Activated T-helper 2 cell treated with anti-CD3 and anti-CD28 coated beads, Interferon-gamma antibody, Interleukin-2, Interleukin-4, amounts not matched to agents 10 μg/mL and 5 μg/mL and 100 μg/mL, durations not matched to agents 14 hours and 24 hours and 36 hours (primary cell): ENCODE results near the gene SLC38A3. TPM values are rescaled to one million over a fixed set of nuclear protein-coding genes. Genes with fewer than 3 reads are reported as not detected.

ENCODE experiments used
- DNase-seq: peaks from one replicate; pipeline ENCODE4 v3.0.0; 2021; ENCODE audit warnings: low spot score
- H3K27ac Mint-ChIP-seq: one replicate; pipeline ENCODE4 v1.8.0; 2021; ENCODE audit warnings: mixed read lengths
- H3K27me3 Mint-ChIP-seq: one replicate; pipeline ENCODE4 v1.8.0; 2021; ENCODE audit warnings: low read depth, mixed read lengths
- H3K36me3 Mint-ChIP-seq: one replicate; pipeline ENCODE4 v1.8.0; 2021; ENCODE audit warnings: low read depth, mixed read lengths
- H3K4me1 Mint-ChIP-seq: one replicate; pipeline ENCODE4 v1.8.0; 2021; ENCODE audit warnings: low read depth, mixed read lengths
- H3K4me3 Mint-ChIP-seq: one replicate; pipeline ENCODE4 v1.8.0; 2021; ENCODE audit warnings: low read depth, mild to moderate bottlenecking, moderate library complexity, mixed read lengths
- H3K9me3 Mint-ChIP-seq: one replicate; pipeline ENCODE4 v1.8.0; 2021; ENCODE audit warnings: mixed read lengths
- intact Hi-C: fragments of 100-400 bp; cut with micrococcal nuclease; formaldehyde crosslinking; loops from one replicate; pipeline ENCODE4 v1.15.1; 2023
- total RNA-seq: library from RNA; stranded (reverse); gene quantifications from 2 replicates; pipeline ENCODE4 v1.2.3, GENCODE V29; 2022

SLC38A3 gene
- total RNA-seq, 1 donor from 2014 or later: not detected

- H3K36me3 Mint-ChIP-seq: peaks cover 31% of the 10 kb centered on the region
- peak; percentile 78 for DNase-seq
- no peaks in the 10 kb centered on the region for H3K9me3 Mint-ChIP-seq
- peaks cover 61% of the 10 kb centered on the region for H3K4me1 Mint-ChIP-seq
- H3K27me3 Mint-ChIP-seq: no peaks in the 10 kb centered on the region
- intact Hi-C loops: loop anchor here (1.0 to 2.0 kb wide), 5 partner anchors 8 to 52 kb away; partner anchors contain the start of genes HYAL3 and NAA80
- peak overlapping the region; percentile 92 for H3K27ac Mint-ChIP-seq
- H3K4me3 Mint-ChIP-seq: peak overlapping the region; percentile 82
Measured at GRCh38 chr3:50246517-50246954, 41.5 kb downstream of the SLC38A3 start.

GRCh38 chr3:50248387-50248786 lies 43.3 kb downstream of the SLC38A3 start:
- Mint-ChIP-seq H3K36me3 (peaks cover 35% of the 10 kb centered on the region), H3K4me3 (peak overlapping the region; percentile 45), H3K27ac (peak overlapping the region; percentile 90), H3K4me1 (peaks cover 45% of the 10 kb centered on the region), H3K9me3 (no peaks in the 10 kb centered on the region), H3K27me3 (no peaks in the 10 kb centered on the region)
- intact Hi-C loops: no loop called here
- no peak for DNase-seq

DNA sequence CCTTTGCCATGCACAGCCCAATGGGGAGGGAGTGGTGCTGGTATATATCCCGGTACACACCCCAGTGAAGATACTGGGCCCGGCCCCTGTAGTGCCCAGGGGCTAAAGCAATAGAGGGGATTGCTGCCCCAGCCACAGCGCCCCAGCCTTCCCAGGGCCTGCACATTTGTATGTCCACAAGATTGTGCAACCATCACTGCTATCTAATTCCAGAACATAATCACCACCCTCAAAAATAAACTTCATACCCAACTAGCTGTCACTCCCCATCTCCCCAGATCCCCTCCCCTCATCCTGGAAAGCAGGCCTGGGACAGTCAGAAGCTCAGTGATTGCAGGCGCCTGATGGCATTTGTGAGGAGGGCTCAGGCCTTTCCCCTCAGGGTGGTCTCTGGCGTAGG lies 44.4 kb downstream of the SLC38A3 start:
- no peaks in the 10 kb centered on the region for H3K27me3 Mint-ChIP-seq
- no peak for DNase-seq
- intact Hi-C loops: no loop called here
- H3K9me3 Mint-ChIP-seq: no peaks in the 10 kb centered on the region
- peaks cover 38% of the 10 kb centered on the region for H3K4me1 Mint-ChIP-seq
- H3K36me3 Mint-ChIP-seq: peaks cover 40% of the 10 kb centered on the region
- H3K27ac Mint-ChIP-seq: no peak overlapping the region
- H3K4me3 Mint-ChIP-seq: no peak overlapping the region

GRCh38 chr3:50250514-50250913 lies 45.4 kb downstream of the SLC38A3 start:
- Mint-ChIP-seq H3K4me3 (no peak overlapping the region), H3K9me3 (no peaks in the 10 kb centered on the region), H3K27ac (no peak overlapping the region), H3K4me1 (peaks cover 31% of the 10 kb centered on the region), H3K27me3 (no peaks in the 10 kb centered on the region), H3K36me3 (peaks cover 45% of the 10 kb centered on the region)
- intact Hi-C loops: no loop called here
- no peak for DNase-seq

DNA sequence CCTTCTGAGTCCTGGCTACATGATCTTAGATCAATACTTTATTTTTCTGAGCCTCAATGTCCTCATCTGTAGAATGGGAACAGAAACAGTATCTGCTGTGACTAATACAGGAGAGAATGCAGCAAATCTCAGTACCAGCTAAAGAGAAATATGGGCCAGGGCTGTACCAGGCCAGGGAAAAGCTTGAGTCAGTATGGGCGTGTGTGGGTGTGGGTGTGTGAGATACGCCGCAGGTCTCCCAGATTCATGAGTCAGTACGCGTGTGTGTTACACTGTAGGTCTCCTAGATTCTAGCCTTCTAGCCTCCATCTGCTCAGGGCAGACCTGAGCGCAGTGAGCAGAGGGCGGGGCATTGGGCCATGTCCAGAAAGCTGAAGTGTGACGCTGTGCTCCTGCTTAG lies 46.1 kb downstream of the SLC38A3 start:
- no peak for DNase-seq
- intact Hi-C loops: no loop called here
- Mint-ChIP-seq H3K27me3 (no peaks in the 10 kb centered on the region), H3K9me3 (no peaks in the 10 kb centered on the region), H3K27ac (peak overlapping the region; percentile 84), H3K4me3 (no peak overlapping the region), H3K4me1 (peaks cover 26% of the 10 kb centered on the region), H3K36me3 (peaks cover 48% of the 10 kb centered on the region)

DNA sequence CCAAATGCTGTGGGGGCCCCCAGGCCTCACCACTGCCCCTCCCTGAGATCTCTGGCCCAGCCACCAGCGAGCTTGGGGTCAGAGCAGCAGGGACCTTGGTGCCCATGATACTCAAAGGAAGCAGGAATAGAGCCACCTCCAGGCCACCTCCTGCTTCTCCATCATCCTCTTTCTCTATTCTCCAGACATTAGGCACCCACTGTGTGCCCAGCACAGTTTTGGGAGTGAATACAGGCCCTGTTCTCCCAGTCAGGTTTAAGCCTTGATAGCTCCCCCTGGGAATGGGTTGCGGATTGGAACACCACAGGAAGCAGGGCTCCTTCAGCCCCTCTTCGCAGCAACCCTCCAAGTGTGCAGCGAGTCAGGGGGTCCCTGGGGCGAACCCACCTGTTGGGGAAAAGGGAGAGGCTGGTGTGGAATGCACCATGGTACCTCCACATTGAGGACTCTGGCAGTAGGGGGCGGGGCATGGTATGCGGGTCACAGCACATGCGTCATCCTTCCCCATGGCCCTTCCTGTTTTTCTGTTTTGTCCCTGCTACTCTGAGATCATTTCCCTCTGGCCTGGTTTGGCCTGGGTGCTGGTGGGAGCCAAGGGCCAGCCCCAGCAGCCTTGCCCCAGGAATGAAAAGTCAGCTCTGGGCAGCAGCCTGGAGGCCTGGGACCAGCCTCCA lies 49.6 kb downstream of the SLC38A3 start:
- Mint-ChIP-seq H3K27me3 (no peaks in the 10 kb centered on the region), H3K9me3 (no peaks in the 10 kb centered on the region), H3K36me3 (peaks cover 69% of the 10 kb centered on the region), H3K4me3 (no peak overlapping the region), H3K27ac (no peak overlapping the region), H3K4me1 (peaks cover 12% of the 10 kb centered on the region)
- no peak for DNase-seq
- intact Hi-C loops: no loop called here

DNA sequence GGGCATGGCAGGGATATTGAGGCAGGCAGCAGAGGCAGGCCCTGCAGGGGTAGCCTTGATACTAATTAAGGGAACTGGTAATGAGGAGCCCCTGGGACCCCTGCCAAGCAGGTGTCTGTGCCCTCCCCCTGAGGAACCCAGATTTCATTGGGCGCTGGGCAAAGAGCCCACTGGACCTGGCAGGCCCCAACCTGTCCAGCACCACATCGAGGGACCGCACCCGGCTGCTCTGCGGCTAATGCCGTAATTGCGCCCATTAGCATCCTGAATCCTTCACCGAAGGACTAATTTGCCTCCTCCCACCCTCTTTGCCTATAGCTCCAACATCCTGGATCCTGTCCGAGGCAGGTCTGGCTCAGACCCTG lies 50.2 kb downstream of the SLC38A3 start:
- Mint-ChIP-seq H3K9me3 (no peaks in the 10 kb centered on the region), H3K4me1 (peaks cover 10% of the 10 kb centered on the region), H3K27ac (no peak overlapping the region), H3K36me3 (peaks cover 67% of the 10 kb centered on the region), H3K4me3 (no peak overlapping the region), H3K27me3 (no peaks in the 10 kb centered on the region)
- intact Hi-C loops: no loop called here
- no peak for DNase-seq

- Mint-ChIP-seq H3K4me3 (no peak overlapping the region), H3K27ac (no peak overlapping the region), H3K36me3 (peaks cover 55% of the 10 kb centered on the region), H3K9me3 (no peaks in the 10 kb centered on the region), H3K27me3 (no peaks in the 10 kb centered on the region), H3K4me1 (peaks cover 3% of the 10 kb centered on the region)
- intact Hi-C loops: loop anchor here (1.0 kb wide), 1 partner anchor 30 kb away; no protein-coding TSS in a partner anchor
- no peak for DNase-seq
Measured at GRCh38 chr3:50256978-50257890, 52.2 kb downstream of the SLC38A3 start.

DNA sequence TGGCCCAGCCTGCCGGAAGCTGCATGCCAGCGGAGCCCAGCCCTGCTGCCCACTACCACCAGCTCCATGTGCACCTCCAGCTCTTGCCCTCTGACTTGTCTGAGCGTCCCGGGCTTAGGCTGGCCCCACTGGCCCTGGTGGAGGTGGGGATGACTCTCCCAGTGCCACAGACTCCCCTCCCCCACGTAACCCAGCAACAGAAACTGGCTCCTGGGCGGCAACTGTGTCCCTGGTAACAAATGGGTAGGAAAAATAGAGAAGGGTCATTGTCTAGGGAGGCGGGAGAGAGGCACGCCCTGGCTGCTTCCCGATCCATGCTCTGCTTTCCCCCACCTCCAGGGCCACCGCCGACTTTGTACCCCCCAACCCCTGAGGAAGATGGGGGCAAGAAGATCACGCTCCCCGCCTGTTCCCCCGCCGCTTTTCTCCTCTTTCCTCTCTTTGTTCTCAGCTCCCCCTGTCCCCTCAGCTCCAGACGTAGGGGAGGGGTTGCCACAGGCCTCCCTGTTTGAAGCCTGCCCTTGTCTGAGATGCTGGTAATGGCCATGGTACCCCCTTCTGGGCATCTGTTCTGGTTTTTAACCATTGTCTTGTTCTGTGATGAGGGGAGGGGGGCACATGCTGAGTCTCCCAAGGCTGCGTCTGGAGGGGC lies 53.1 kb downstream of the SLC38A3 start:
- Mint-ChIP-seq H3K27me3 (no peaks in the 10 kb centered on the region), H3K36me3 (peaks cover 48% of the 10 kb centered on the region), H3K9me3 (no peaks in the 10 kb centered on the region), H3K27ac (no peak overlapping the region), H3K4me3 (no peak overlapping the region), H3K4me1 (peaks cover 3% of the 10 kb centered on the region)
- intact Hi-C loops: no loop called here
- DNase-seq: no peak

DNA sequence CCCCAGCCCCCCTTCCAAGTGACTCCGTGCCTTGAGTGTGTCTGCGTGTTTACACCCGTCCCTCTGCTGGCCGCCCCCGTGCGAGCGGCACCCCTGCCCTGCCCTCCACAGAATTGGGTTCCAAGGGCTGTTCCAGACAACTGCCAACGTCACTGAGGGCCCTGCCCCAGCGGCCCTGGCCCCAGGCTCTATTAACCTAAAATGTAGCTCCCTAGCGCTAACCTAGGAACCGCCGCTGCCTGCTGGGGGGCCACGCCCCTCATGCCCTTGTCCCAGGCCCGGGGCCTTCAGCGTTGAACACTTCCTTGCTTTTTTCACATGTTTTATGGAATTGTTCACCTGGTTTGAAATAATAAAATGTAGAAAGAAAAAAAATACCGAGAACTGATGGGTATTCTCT lies 53.9 kb downstream of the SLC38A3 start:
- intact Hi-C loops: no loop called here
- H3K4me1 Mint-ChIP-seq: peaks cover 3% of the 10 kb centered on the region
- no peak for DNase-seq
- no peaks in the 10 kb centered on the region for H3K9me3 Mint-ChIP-seq
- no peak overlapping the region for H3K27ac Mint-ChIP-seq
- H3K27me3 Mint-ChIP-seq: no peaks in the 10 kb centered on the region
- no peak overlapping the region for H3K4me3 Mint-ChIP-seq
- H3K36me3 Mint-ChIP-seq: peaks cover 40% of the 10 kb centered on the region

- Mint-ChIP-seq H3K9me3 (no peaks in the 10 kb centered on the region), H3K27me3 (no peaks in the 10 kb centered on the region), H3K36me3 (peaks cover 36% of the 10 kb centered on the region), H3K27ac (peak overlapping the region; percentile 67), H3K4me1 (peaks cover 3% of the 10 kb centered on the region), H3K4me3 (peak overlapping the region; percentile 69)
- intact Hi-C loops: loop anchor here (1.0 kb wide), 2 partner anchors 13 to 14 kb away; no protein-coding TSS in a partner anchor
- no peak for DNase-seq
Measured at GRCh38 chr3:50259432-50260026, 54.5 kb downstream of the SLC38A3 start.
